ENCODE data around the gene FMOD.

The FMOD gene

GRCh38 chr1:203327684-203328457 is 23.1 kb downstream of the FMOD start (continued):
- TF ChIP-seq, protein P1, sequence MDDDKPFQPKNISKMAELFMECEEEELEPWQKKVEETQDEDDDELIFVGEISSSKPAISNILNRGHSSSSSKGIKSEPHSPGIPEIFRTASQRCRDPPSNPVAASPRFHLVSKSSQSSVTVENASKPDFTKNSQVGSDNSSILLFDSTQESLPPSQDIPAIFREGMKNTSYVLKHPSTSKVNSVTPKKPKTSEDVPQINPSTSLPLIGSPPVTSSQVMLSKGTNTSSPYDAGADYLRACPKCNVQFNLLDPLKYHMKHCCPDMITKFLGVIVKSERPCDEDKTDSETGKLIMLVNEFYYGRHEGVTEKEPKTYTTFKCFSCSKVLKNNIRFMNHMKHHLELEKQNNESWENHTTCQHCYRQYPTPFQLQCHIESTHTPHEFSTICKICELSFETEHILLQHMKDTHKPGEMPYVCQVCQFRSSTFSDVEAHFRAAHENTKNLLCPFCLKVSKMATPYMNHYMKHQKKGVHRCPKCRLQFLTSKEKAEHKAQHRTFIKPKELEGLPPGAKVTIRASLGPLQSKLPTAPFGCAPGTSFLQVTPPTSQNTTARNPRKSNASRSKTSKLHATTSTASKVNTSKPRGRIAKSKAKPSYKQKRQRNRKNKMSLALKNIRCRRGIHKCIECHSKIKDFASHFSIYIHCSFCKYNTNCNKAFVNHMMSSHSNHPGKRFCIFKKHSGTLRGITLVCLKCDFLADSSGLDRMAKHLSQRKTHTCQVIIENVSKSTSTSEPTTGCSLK (tag by site-specific recombination; IDR thresholded peaks at IDR 0.05): no peak
- TF ChIP-seq ZNF2 (tag by site-specific recombination; IDR thresholded peaks at IDR 0.05): peak; percentile 82
- 0 out of 2 replicates have a peak, but pooled peaks have one; percentile 41 for TF ChIP-seq SP3 (tag by site-specific recombination; IDR thresholded peaks at IDR 0.05)
- TF ChIP-seq ZNF768 (tag by site-specific recombination; IDR thresholded peaks at IDR 0.05): peak; percentile 99
- TF ChIP-seq ZNF394 (tag by site-specific recombination; IDR thresholded peaks at IDR 0.05; ENCODE audit: borderline replicate concordance): no peak; the same call in 1 of the 2 replicates
- no peak for TF ChIP-seq ZNF133 (tag by site-specific recombination; IDR thresholded peaks at IDR 0.05)
- TF ChIP-seq ZNF121 (tag by site-specific recombination; IDR thresholded peaks at IDR 0.05): no peak
- no peak for TF ChIP-seq ZNF169 (tag by site-specific recombination; IDR thresholded peaks at IDR 0.05)
- TF ChIP-seq ZNF521 (tag by site-specific recombination; IDR thresholded peaks at IDR 0.05): no peak
- TF ChIP-seq HOXA7 (CRISPR knock-in tag; IDR thresholded peaks at IDR 0.05; ENCODE audit: borderline replicate concordance): no peak
- peak; percentile 68; the same call in 1 of the 2 replicates for TF ChIP-seq ZNF324 (tag by site-specific recombination; IDR thresholded peaks at IDR 0.05)
- TF ChIP-seq, protein P2, sequence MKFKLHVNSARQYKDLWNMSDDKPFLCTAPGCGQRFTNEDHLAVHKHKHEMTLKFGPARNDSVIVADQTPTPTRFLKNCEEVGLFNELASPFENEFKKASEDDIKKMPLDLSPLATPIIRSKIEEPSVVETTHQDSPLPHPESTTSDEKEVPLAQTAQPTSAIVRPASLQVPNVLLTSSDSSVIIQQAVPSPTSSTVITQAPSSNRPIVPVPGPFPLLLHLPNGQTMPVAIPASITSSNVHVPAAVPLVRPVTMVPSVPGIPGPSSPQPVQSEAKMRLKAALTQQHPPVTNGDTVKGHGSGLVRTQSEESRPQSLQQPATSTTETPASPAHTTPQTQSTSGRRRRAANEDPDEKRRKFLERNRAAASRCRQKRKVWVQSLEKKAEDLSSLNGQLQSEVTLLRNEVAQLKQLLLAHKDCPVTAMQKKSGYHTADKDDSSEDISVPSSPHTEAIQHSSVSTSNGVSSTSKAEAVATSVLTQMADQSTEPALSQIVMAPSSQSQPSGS (tag by site-specific recombination; IDR thresholded peaks at IDR 0.05; ENCODE audit: low read depth): 0 out of 2 replicates have a peak, but pooled peaks have one; percentile 3
- TF ChIP-seq RBAK (tag by site-specific recombination; IDR thresholded peaks at IDR 0.05): no peak
- TF ChIP-seq ZFP69B (tag by site-specific recombination; IDR thresholded peaks at IDR 0.05): no peak; the same call in 1 of the 2 replicates
- TF ChIP-seq ZBTB44 (tag by site-specific recombination; IDR thresholded peaks at IDR 0.05): no peak
- TF ChIP-seq ZNF202 (tag by site-specific recombination; IDR thresholded peaks at IDR 0.05; ENCODE audit: borderline replicate concordance): no peak
- no peak for TF ChIP-seq ZNF658 (tag by site-specific recombination; IDR thresholded peaks at IDR 0.05)
- peak; percentile 75 for TF ChIP-seq ZEB2 (tag by site-specific recombination; IDR thresholded peaks at IDR 0.05)
- TF ChIP-seq KLF8 (tag by site-specific recombination; IDR thresholded peaks at IDR 0.05): no peak; the same call in 1 of the 2 replicates
- TF ChIP-seq ZNF335 (tag by site-specific recombination; conservative IDR thresholded peaks at IDR 0.05): peak; percentile 85
- no peak for TF ChIP-seq ZSCAN23 (tag by site-specific recombination; IDR thresholded peaks at IDR 0.05)
- TF ChIP-seq ZBTB17 (tag by site-specific recombination; IDR thresholded peaks at IDR 0.05): peak; percentile 81
- TF ChIP-seq ELK4 (IDR thresholded peaks at IDR 0.05; ENCODE audit: borderline replicate concordance, low read depth, low read length): no peak
- TF ChIP-seq GFI1B (tag by site-specific recombination; IDR thresholded peaks at IDR 0.05): no peak
- TF ChIP-seq ZNF501 (tag by site-specific recombination; IDR thresholded peaks at IDR 0.05): peak; percentile 83
- no peak for TF ChIP-seq ZNF707 (tag by site-specific recombination; IDR thresholded peaks at IDR 0.05)
- peak; percentile 99 for TF ChIP-seq ZBTB8A (tag by site-specific recombination; IDR thresholded peaks at IDR 0.05)
- no peak for TF ChIP-seq ZNF621 (tag by site-specific recombination; IDR thresholded peaks at IDR 0.05)
- no peak; the same call in 1 of the 2 replicates for TF ChIP-seq ZNF777 (tag by site-specific recombination; IDR thresholded peaks at IDR 0.05; ENCODE audit: borderline replicate concordance)
- TF ChIP-seq ZNF266 (tag by site-specific recombination; IDR thresholded peaks at IDR 0.05; ENCODE audit: low read depth): no peak
- no peak for TF ChIP-seq ZNF157 (tag by site-specific recombination; IDR thresholded peaks at IDR 0.05)
- TF ChIP-seq ZNF248 (tag by site-specific recombination; IDR thresholded peaks at IDR 0.05): no peak
- TF ChIP-seq ZNF843 (tag by site-specific recombination; IDR thresholded peaks at IDR 0.05): no peak
